Fibroblast of pulmonary artery (primary cell): Measurements from ENCODE around the gene KRTAP1-3.
"Not testable (repeated sequence)": the region's sequence is repeated elsewhere in the genome, so short reads cannot be mapped to it uniquely, and the experiment has no call there.

Experiments used
- DNase-seq: peaks from one replicate; pipeline ENCODE4 v3.0.0-alpha.2; 2010; ENCODE audit warnings: low read depth
- H3K4me3 ChIP-seq: replicated peaks from 2 replicates; pipeline ENCODE4 v1.5.1; 2011; ENCODE audit warnings: low read depth, mild to moderate bottlenecking, control low read depth, low read length, moderate library complexity
- TF ChIP-seq, protein P1 (sequence below): IDR thresholded peaks from 2 replicates; pipeline ENCODE4 v1.5.1; 2011; ENCODE audit warnings: mild to moderate bottlenecking, control low read depth, low read length, inconsistent platforms; ENCODE audit errors: missing control alignments

KRTAP1-3 gene

DNA sequence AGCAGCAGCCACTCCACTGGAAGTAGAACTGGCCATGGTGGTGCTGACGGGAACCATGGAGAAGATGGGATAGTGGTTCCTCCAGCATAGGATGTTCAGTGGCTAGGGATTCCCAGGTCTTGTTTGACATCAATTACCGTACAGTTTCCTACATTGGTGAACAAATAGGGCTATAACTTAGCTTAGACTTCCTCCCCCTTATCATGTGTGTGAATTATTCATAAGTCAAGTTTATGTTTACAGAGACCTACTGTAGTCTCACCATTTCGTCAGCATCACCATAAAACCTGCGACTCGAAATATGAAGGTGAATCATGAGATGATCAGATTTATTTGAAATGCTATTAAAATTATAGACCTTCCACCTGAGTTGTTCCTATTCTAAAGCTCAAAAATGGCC, 24.1 kb upstream of the KRTAP1-3 start:
- no peak overlapping the region for H3K4me3 ChIP-seq
- no peak for DNase-seq

DNA sequence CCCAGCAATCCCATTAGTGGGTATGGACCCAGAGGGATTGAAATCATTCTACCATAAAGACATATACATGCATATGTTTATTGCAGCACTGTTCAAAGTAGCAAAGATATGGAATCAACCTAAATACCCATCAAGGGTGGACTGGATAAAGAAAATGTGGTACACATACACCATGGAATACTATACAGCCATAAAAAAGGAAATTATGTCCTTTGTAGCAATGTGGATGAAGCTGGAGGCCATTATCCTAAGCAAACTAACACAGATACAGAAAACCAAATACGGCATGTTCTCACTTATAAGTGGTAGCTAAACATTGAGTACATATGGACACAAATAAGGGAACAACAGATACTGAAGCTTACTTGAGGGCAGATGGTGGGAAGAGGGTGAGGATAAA, 22.9 kb upstream of the KRTAP1-3 start:
- no peak overlapping the region for H3K4me3 ChIP-seq
- DNase-seq = no peak
- TF ChIP-seq, protein P1, sequence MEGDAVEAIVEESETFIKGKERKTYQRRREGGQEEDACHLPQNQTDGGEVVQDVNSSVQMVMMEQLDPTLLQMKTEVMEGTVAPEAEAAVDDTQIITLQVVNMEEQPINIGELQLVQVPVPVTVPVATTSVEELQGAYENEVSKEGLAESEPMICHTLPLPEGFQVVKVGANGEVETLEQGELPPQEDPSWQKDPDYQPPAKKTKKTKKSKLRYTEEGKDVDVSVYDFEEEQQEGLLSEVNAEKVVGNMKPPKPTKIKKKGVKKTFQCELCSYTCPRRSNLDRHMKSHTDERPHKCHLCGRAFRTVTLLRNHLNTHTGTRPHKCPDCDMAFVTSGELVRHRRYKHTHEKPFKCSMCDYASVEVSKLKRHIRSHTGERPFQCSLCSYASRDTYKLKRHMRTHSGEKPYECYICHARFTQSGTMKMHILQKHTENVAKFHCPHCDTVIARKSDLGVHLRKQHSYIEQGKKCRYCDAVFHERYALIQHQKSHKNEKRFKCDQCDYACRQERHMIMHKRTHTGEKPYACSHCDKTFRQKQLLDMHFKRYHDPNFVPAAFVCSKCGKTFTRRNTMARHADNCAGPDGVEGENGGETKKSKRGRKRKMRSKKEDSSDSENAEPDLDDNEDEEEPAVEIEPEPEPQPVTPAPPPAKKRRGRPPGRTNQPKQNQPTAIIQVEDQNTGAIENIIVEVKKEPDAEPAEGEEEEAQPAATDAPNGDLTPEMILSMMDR = no peak

More for the DNA sequence above, 24.1 kb upstream of the KRTAP1-3 start:
- TF ChIP-seq, protein P1 = no peak

DNA sequence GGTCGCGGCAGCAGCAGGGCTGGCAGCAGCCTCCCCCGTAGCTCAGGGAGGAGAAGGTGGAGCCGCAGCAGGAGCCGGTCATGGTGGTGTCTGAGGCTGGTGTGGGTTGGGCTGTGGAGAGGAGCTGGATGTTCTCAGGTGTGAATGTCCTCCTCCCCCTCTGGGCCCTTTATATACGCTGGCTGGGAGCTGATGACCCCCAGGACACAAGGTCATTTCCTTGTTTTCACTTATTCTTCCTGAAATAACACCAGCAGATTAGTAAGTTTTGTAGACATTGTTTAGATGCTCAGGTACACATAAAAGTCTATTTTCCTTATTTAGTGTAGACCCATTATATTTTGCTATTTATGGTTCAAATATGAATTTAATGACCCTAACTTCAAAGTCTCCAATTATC, 20.5 kb upstream of the KRTAP1-3 start, which contains the start of gene KRTAP2-2:
Gene KRTAP2-2, minus strand, starts transcription at position 101 of the 400 bp plus-strand sequence. Its CDS starts 19 bp downstream, at position 82.
- DNase-seq, H3K4me3 ChIP-seq: not testable (repeated sequence)

GRCh38 chr17:41054556-41054955, 19.9 kb upstream of the KRTAP1-3 start:
- not testable (repeated sequence) for DNase-seq, H3K4me3 ChIP-seq

DNA sequence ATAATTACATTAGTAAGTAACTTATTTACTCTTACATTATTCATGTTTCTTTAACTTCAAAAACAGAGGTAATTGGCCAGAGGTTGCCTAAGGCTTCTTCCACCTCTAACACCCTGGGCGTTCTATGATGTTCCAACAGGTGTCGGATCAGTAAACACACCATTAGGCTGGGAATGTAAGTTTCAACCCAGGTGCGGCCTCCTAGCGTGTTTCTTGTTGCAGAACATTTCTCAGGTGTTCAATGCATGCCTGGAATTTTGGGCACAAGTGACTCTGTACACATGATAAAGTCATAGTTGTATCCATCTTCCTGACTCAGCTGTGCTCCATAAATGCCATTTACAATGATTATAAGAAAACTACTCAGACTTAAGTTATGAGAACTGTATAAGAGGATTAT, 19.4 kb upstream of the KRTAP1-3 start:
- no peak overlapping the region for H3K4me3 ChIP-seq
- DNase-seq = no peak
- TF ChIP-seq, protein P1 = no peak

DNA sequence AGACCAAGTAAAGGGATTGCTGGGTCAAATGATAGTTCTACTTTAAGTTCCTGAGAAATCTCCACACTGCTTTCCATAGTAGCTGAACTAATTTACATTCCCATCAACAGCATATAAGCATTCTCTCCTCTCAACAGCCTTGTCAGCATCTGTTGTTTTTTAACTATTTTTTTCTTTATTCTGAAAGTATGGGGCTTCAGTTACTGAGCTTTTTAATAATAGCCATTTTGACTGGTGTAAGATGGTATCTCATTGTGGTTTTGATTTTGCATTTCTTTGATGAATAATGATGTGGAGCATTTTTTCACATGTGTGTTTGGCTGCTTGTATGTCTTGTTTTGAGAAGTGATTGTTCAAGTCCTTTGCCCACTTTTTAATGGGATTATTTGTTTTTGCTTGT, 17.9 kb upstream of the KRTAP1-3 start:
- no peak for DNase-seq
- no peak overlapping the region for H3K4me3 ChIP-seq
- TF ChIP-seq, protein P1 = no peak

DNA sequence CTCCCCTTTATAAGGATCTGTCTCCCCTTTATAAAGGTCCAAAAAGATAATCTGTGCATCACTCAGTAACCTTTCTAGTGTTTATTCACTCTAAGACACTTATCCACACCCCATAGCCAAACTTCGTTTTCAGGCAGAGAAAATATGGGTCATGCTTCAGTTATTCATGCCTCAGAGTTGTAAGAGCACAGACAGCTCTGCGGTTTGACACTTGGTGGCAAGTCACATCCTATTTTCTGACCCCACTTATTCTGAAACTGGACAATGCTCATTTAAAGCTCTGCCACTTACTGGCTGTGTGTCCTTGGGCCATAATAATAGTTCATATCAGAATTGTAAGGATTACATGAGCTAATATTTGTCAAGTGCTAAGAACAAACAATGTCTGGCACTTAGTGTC, 14.4 kb upstream of the KRTAP1-3 start:
- TF ChIP-seq, protein P1 = no peak
- no peak overlapping the region for H3K4me3 ChIP-seq
- DNase-seq = peak; percentile 17

GRCh38 chr17:41048441-41048840, 13.8 kb upstream of the KRTAP1-3 start:
- no peak for DNase-seq
- H3K4me3 ChIP-seq = no peak overlapping the region
- TF ChIP-seq, protein P1 = no peak

GRCh38 chr17:41046735-41047465, 12.2 kb upstream of the KRTAP1-3 start, which contains the start of gene KRTAP2-1:
Gene KRTAP2-1, minus strand, starts transcription at chr17:41047316. Its CDS starts 49 bp downstream, at chr17:41047267.
- not testable (repeated sequence) for DNase-seq, H3K4me3 ChIP-seq
